ENCODE measurements around the gene APOLD1.

Gene APOLD1

GRCh38 chr12:12759234-12759915 lies 26.1 kb upstream of the APOLD1 start:
- no peak overlapping the region for H3K4me3 ChIP-seq (ENCODE audit: low read depth, low read length)
- in situ Hi-C loops (cut with HindIII; ENCODE audit: low sequenced_read_pairs), result no loop called here
- TF ChIP-seq CTCF (IDR thresholded peaks at IDR 0.05; ENCODE audit: low read depth, low read length, missing control alignments), result no peak
- no peak for DNase-seq (ENCODE audit: low read depth)

- in situ Hi-C loops (cut with HindIII; ENCODE audit: low sequenced_read_pairs), result no loop called here
- no peak for DNase-seq (ENCODE audit: low read depth)
Measured at GRCh38 chr12:12764824-12765223, 20.6 kb upstream of the APOLD1 start.

GRCh38 chr12:12770262-12770661 lies 15.2 kb upstream of the APOLD1 start:
- no peak for TF ChIP-seq CTCF (IDR thresholded peaks at IDR 0.05; ENCODE audit: low read depth, low read length, missing control alignments)
- DNase-seq (ENCODE audit: low read depth), result no peak
- in situ Hi-C loops (cut with HindIII; ENCODE audit: low sequenced_read_pairs), result no loop called here
- H3K4me3 ChIP-seq (ENCODE audit: low read depth, low read length), result no peak overlapping the region

More at GRCh38 chr12:12764824-12765223, 20.6 kb upstream of the APOLD1 start:
- no peak for TF ChIP-seq CTCF (IDR thresholded peaks at IDR 0.05; ENCODE audit: low read depth, low read length, missing control alignments)
- H3K4me3 ChIP-seq (ENCODE audit: low read depth, low read length), result no peak overlapping the region

- no peak overlapping the region for H3K4me3 ChIP-seq (ENCODE audit: low read depth, low read length)
- DNase-seq (ENCODE audit: low read depth), result no peak
- in situ Hi-C loops (cut with HindIII; ENCODE audit: low sequenced_read_pairs), result no loop called here
- no peak for TF ChIP-seq CTCF (IDR thresholded peaks at IDR 0.05; ENCODE audit: low read depth, low read length, missing control alignments)
Measured at GRCh38 chr12:12774791-12775190, 10.7 kb upstream of the APOLD1 start.

- H3K4me3 ChIP-seq (ENCODE audit: low read depth, low read length), result no peak overlapping the region
- TF ChIP-seq CTCF (IDR thresholded peaks at IDR 0.05; ENCODE audit: low read depth, low read length, missing control alignments), result no peak
- DNase-seq (ENCODE audit: low read depth), result no peak
- in situ Hi-C loops (cut with HindIII; ENCODE audit: low sequenced_read_pairs), result no loop called here
Measured at GRCh38 chr12:12776261-12776660, 9.2 kb upstream of the APOLD1 start.

- TF ChIP-seq CTCF (IDR thresholded peaks at IDR 0.05; ENCODE audit: low read depth, low read length, missing control alignments), result no peak
- no peak for DNase-seq (ENCODE audit: low read depth)
- H3K4me3 ChIP-seq (ENCODE audit: low read depth, low read length), result no peak overlapping the region
- in situ Hi-C loops (cut with HindIII; ENCODE audit: low sequenced_read_pairs), result no loop called here
Measured at GRCh38 chr12:12777092-12777491, 8.4 kb upstream of the APOLD1 start.
